Brain microvascular endothelial cell (primary cell): Measurements from ENCODE around the gene LGMN.

Experiments
- DNase-seq: peaks from one replicate; pipeline ENCODE4 v3.0.0-alpha.2; 2020
- H3K27ac ChIP-seq: fragments of 250-450 bp; sonication (Bioruptor Pico); 2 replicates; pipeline ENCODE4 v1.5.1; 2020; ENCODE audit warnings: mild to moderate bottlenecking, moderate library complexity
- H3K27me3 ChIP-seq: fragments of 250-450 bp; sonication (Bioruptor Pico); replicated peaks from 2 replicates; pipeline ENCODE4 v1.5.1; 2020; ENCODE audit warnings: mild to moderate bottlenecking
- H3K36me3 ChIP-seq: fragments of 250-450 bp; sonication (Bioruptor Pico); replicated peaks from 2 replicates; pipeline ENCODE4 v1.5.1; 2020; ENCODE audit warnings: mild to moderate bottlenecking
- H3K4me3 ChIP-seq: 2 replicates; pipeline ENCODE4 v1.5.1; 2011; ENCODE audit warnings: low read depth, mild to moderate bottlenecking, control low read depth, low read length, moderate library complexity
- in situ Hi-C: cut with HindIII; loops from 2 replicates; pipeline ENCODE4 v1.10.0; 2017; ENCODE audit warnings: low sequenced_read_pairs, low pct_ligation_motif_present
- TF ChIP-seq, protein P1 (sequence below): IDR thresholded peaks from 2 replicates; pipeline ENCODE4 v1.5.1; 2011; ENCODE audit warnings: low read depth, mild to moderate bottlenecking, moderate library complexity, low read length, control low read depth, inconsistent platforms; ENCODE audit errors: missing control alignments

Gene LGMN

DNA sequence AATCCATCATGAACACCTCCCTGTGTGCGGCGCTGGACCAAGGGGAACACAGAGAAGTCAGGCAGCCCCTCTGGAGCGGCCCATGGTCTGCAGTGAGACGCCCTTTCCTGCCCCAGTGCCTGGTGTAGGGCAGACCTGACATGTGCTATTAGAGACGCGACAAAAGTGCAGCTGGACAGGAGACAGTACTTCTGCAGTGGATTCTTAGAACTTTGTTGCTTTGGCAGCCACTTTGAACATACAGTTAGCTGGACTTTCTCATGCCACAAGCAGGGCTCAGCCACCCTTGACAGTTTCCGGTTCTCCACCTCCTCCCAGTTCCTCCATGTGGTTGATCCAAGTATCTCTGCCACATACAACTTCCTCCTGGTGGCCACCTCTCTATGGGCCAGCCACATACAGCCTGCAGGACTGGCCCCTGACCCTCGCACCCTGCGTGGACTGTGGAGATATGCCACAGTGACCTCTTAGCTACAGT, 45.9 kb downstream of the LGMN start:
- Histone ChIP-seq H3K27me3 (no peaks in the 10 kb centered on the region), H3K36me3 (peaks cover 10% of the 10 kb centered on the region), H3K27ac (no peak overlapping the region), H3K4me3 (no peak overlapping the region)
- DNase-seq = no peak
- in situ Hi-C loops = no loop called here
- TF ChIP-seq, protein P1, sequence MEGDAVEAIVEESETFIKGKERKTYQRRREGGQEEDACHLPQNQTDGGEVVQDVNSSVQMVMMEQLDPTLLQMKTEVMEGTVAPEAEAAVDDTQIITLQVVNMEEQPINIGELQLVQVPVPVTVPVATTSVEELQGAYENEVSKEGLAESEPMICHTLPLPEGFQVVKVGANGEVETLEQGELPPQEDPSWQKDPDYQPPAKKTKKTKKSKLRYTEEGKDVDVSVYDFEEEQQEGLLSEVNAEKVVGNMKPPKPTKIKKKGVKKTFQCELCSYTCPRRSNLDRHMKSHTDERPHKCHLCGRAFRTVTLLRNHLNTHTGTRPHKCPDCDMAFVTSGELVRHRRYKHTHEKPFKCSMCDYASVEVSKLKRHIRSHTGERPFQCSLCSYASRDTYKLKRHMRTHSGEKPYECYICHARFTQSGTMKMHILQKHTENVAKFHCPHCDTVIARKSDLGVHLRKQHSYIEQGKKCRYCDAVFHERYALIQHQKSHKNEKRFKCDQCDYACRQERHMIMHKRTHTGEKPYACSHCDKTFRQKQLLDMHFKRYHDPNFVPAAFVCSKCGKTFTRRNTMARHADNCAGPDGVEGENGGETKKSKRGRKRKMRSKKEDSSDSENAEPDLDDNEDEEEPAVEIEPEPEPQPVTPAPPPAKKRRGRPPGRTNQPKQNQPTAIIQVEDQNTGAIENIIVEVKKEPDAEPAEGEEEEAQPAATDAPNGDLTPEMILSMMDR = no peak

DNA sequence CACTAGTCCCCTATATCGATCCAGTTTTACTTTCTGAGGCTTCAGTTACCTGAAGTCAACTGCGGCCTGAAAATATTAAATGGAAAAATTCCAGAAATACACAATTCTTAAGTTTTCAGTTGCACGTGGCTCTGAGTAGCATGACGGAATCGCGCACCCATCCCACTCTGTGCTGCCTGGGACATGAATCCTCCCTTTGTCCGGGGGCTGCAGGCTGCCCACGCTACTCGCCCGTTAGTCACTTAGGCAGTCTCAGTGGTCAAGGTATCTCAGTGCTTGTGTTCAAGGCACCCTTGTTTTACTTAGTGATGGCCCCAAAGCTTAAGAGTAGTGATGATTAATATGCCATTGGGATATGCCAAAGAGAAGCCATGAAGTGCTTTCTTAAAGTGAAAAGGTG, 46.6 kb downstream of the LGMN start:
- TF ChIP-seq, protein P1 = no peak
- in situ Hi-C loops = no loop called here
- Histone ChIP-seq H3K36me3 (peaks cover 10% of the 10 kb centered on the region), H3K4me3 (no peak overlapping the region), H3K27me3 (no peaks in the 10 kb centered on the region), H3K27ac (no peak overlapping the region)
- DNase-seq = no peak

DNA sequence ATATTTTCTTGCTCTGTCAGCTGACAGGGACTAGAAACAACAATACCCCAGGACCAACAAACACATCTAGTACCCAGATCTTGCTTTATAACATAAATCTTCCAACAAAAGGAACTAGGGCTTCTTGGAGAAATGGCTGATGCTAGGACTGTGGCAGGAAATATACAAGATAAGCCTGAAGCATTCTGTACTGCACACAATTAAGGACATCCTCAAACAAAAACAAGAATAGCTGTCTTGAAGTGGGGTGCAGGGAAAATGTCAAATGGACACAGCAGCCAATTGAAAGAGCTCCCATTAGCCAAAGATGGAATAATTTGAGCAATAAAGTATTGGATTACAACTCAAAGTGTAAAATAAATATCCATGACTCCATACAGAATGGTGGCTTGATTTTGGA, 50.0 kb downstream of the LGMN start:
- no peak overlapping the region for H3K4me3 ChIP-seq
- in situ Hi-C loops = no loop called here
- TF ChIP-seq, protein P1 = no peak
- peaks cover 4% of the 10 kb centered on the region for H3K36me3 ChIP-seq
- H3K27me3 ChIP-seq = no peaks in the 10 kb centered on the region
- no peak for DNase-seq
- no peak overlapping the region for H3K27ac ChIP-seq

DNA sequence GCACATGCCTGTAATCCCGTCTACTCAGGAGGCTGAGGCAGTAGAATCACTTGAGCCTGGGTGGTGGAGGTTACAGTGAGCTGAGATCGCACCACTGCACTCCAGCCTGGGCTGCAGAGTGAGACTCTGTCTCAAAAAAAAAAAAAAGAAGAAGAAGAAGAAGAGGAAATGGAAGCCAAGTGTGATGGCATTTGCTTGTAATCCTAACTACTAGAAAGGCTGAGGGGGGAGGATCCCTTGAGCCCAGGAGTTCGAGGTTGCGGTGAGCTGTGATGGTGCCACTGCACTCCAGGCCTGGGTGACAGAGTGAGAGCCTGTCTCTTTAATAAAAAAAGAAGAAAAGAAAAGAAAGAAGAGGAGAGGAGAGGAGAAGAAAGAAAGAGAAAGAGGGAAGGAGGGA, 52.1 kb downstream of the LGMN start:
- no peak overlapping the region for H3K27ac ChIP-seq
- no peaks in the 10 kb centered on the region for H3K36me3 ChIP-seq
- H3K4me3 ChIP-seq = no peak overlapping the region
- in situ Hi-C loops = no loop called here
- DNase-seq = no peak
- H3K27me3 ChIP-seq = no peaks in the 10 kb centered on the region
- TF ChIP-seq, protein P1 = no peak

DNA sequence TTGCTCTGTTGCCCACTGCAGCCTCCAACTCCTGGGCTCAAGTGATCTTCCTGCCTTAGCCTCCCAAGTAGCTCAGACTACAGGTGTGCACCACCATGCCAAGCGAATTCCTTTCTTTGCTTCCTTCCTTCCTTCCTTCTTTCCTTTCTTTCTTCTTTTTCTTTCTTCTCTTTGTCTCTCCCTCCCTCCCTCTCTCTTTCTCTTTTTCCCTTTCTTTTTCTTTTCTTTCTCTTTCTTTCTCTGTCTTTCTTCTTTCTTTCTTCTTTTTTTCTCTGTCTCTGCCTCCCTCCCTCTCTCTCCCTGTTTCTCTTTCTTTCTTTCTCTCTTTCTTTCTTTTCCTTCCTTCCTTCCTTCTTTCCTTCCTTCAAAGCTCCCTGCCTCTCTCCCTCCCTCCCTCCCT, 52.9 kb downstream of the LGMN start:
- DNase-seq = no peak
- in situ Hi-C loops = no loop called here

DNA sequence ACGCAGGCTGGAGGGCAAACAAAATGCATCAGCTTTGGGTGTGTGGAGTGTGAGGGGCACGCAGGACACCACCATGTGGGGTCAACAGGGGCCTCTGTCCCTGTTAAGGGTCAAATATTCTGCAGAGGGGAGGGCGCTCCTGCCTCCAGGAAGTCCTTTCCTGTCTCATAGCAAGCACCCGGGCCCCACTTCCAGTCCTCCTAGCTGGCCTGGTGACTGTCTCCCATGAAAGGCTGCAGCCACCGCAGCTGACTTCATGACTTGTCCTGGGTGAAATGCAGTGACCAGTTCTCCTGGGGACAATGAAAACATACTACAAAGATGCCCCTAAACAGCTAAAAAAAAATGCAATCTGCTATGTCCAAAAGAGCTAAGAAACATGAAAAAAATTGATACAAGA, 53.6 kb downstream of the LGMN start:
- no peak for DNase-seq
- H3K27ac ChIP-seq = no peak overlapping the region
- no peaks in the 10 kb centered on the region for H3K27me3 ChIP-seq
- TF ChIP-seq, protein P1 = no peak
- H3K36me3 ChIP-seq = no peaks in the 10 kb centered on the region
- no peak overlapping the region for H3K4me3 ChIP-seq
- in situ Hi-C loops = no loop called here

More for the DNA sequence above, 52.9 kb downstream of the LGMN start:
- no peak overlapping the region for H3K27ac ChIP-seq
- H3K4me3 ChIP-seq = no peak overlapping the region
- TF ChIP-seq, protein P1 = no peak
- H3K36me3 ChIP-seq = no peaks in the 10 kb centered on the region
- no peaks in the 10 kb centered on the region for H3K27me3 ChIP-seq
